ENCODE measurements around the gene FCER1A.

Gene FCER1A

GRCh38 chr1:159352436-159352835 lies 50.3 kb downstream of the FCER1A start:
- Histone ChIP-seq H3K4me3 (ENCODE audit: extremely low read depth, insufficient read depth, low read length, poor library complexity, severe bottlenecking) (no peak overlapping the region), H3K4me1 (ENCODE audit: control insufficient read depth, insufficient read depth, low read length, poor library complexity, severe bottlenecking) (no peaks in the 10 kb centered on the region), H3K36me3 (ENCODE audit: control insufficient read depth, insufficient read depth, low read length) (no peaks in the 10 kb centered on the region), H3K27ac (ENCODE audit: low read depth, low read length, severe bottlenecking) (no peak overlapping the region), H3K9me3 (ENCODE audit: control insufficient read depth, low read length) (no peaks in the 10 kb centered on the region)
- 77 to 82% methylated on average over 1 to 2 of the region's 2 CpGs for WGBS, 2 experiments (ENCODE audit: insufficient coverage in 2 of 2)
